Esophagus squamous epithelium (tissue), 4 donors: ENCODE measurements around the gene MEF2C.

ENCODE experiments used
- POLR2A ChIP-seq, 4 donors: fragments of 450-650 bp; IDR thresholded peaks; one replicate each; pipeline ENCODE4 v1.6.1; 2017; ENCODE audit warnings: antibody characterized with exemption in 4 of 4, mild to moderate bottlenecking in 4 of 4, moderate library complexity in 3 of 4
- TF ChIP-seq, protein P1 (sequence below), 6 experiments: fragments of 450-650 bp in 4 of 6; fragments of 200-600 bp in 2 of 6; sonication (generic) in 2 of 6; IDR thresholded peaks; one replicate each; pipeline ENCODE4 v1.5.1; 2016 to 2019; ENCODE audit warnings: antibody characterized with exemption in 6 of 6, mild to moderate bottlenecking in 4 of 6, moderate library complexity in 4 of 6

DNA sequence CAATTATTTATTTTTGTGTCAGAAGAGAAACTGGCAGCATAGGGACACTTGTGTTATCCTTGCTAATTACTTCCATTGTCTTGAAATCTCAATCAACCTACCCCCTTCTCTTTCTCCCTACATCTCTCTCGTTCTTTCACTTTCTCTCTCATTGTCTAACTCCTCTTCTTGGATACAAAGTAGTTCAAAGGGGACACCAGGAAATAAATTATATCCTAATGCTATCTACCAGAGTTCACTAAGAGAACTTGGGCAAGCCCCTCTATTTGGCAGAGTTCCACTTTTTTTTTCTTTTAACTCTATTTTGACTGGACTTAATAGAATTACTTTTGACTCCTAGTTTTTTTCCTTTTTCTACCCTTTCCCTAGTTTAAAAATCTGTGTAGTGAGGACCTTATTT, 102.2 kb downstream of the MEF2C start:
- no peak for TF ChIP-seq POLR2A (IDR thresholded peaks at IDR 0.05)
- TF ChIP-seq, protein P1, sequence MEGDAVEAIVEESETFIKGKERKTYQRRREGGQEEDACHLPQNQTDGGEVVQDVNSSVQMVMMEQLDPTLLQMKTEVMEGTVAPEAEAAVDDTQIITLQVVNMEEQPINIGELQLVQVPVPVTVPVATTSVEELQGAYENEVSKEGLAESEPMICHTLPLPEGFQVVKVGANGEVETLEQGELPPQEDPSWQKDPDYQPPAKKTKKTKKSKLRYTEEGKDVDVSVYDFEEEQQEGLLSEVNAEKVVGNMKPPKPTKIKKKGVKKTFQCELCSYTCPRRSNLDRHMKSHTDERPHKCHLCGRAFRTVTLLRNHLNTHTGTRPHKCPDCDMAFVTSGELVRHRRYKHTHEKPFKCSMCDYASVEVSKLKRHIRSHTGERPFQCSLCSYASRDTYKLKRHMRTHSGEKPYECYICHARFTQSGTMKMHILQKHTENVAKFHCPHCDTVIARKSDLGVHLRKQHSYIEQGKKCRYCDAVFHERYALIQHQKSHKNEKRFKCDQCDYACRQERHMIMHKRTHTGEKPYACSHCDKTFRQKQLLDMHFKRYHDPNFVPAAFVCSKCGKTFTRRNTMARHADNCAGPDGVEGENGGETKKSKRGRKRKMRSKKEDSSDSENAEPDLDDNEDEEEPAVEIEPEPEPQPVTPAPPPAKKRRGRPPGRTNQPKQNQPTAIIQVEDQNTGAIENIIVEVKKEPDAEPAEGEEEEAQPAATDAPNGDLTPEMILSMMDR (IDR thresholded peaks at IDR 0.05): no peak
